Endothelial cell of umbilical vein (primary cell): ENCODE measurements around the gene XRN1. TPM values are rescaled to one million over a fixed set of nuclear protein-coding genes. Genes with fewer than 3 reads are reported as not detected.

Source experiments
- BruUV-seq: library from RNA; stranded (reverse); fragments of 400-500 nt; replicated peaks from 2 replicates; lab custom pipeline; 2021; lab: Mats Ljungman, UMichigan
- CTCF ChIA-PET: fragments of 300-600, 350-600 bp; sonication (Branson Sonifier 250); formaldehyde crosslinking; loops from one replicate; lab custom pipeline; 2021; ENCODE audit warnings: antibody characterized with exemption, inconsistent platforms; lab: Charles Lee
- POLR2A ChIA-PET: fragments of 300-600, 350-600 bp; sonication (Branson Sonifier 250); formaldehyde crosslinking; loops from one replicate; lab custom pipeline; 2021; ENCODE audit warnings: antibody characterized with exemption, inconsistent platforms; lab: Charles Lee
- DNase-seq: peaks from one replicate; pipeline ENCODE4 v3.0.0-alpha.2; 2011; ENCODE audit warnings: low read depth, low spot score
- FAIRE-seq: peaks from 2 replicates; lab custom pipeline; 2011; peaks lifted over from hg19 to GRCh38; lab: Jason Lieb, UNC
- H2AFZ ChIP-seq: 2 replicates; pipeline ENCODE4 v1.6.0; 2012; ENCODE audit warnings: low read depth, low read length, control low read depth, inconsistent platforms
- H3K27ac ChIP-seq: 2 replicates; pipeline ENCODE4 v1.5.1; 2011; ENCODE audit warnings: low read depth, mild to moderate bottlenecking, control low read depth, low read length, moderate library complexity; ENCODE audit not compliant: insufficient read depth
- H3K27me3 ChIP-seq, 2 experiments: 2 replicates each; pipeline versions ENCODE4 v1.6.0 to v1.6.1; 2011; ENCODE audit warnings: low read length in 2 of 2, mixed read lengths in 1 of 2; ENCODE audit not compliant: control insufficient read depth in 2 of 2, insufficient read depth in 2 of 2
- H3K36me3 ChIP-seq, 2 experiments: 2 replicates in 1 of 2; 3 replicates in 1 of 2; pipeline ENCODE4 v1.5.1; 2011; ENCODE audit warnings: low read length in 2 of 2, mild to moderate bottlenecking in 1 of 2, moderate library complexity in 1 of 2; ENCODE audit not compliant: control insufficient read depth in 2 of 2, insufficient read depth in 2 of 2; ENCODE audit errors: extremely low read depth in 1 of 2
- H3K4me1 ChIP-seq: 3 replicates; pipeline ENCODE4 v1.5.1; 2011; ENCODE audit warnings: mild to moderate bottlenecking, low read length; ENCODE audit not compliant: control insufficient read depth, insufficient read depth; ENCODE audit errors: extremely low read depth
- H3K4me2 ChIP-seq: 2 replicates; pipeline ENCODE4 v1.6.1; 2011; ENCODE audit warnings: low read length, control low read depth, mixed read lengths; ENCODE audit not compliant: insufficient read depth
- H3K4me3 ChIP-seq, 3 experiments: fragments of 200-600 bp in 1 of 3; sonication (generic), shearing (Covaris generic) in 1 of 3; replicated peaks in 1 of 3; 2 replicates each; pipeline ENCODE4 v1.5.1; 2011 to 2016; ENCODE audit warnings: control low read depth in 3 of 3, low read length in 3 of 3, mild to moderate bottlenecking in 2 of 3, inconsistent platforms in 1 of 3, low read depth in 1 of 3, moderate library complexity in 1 of 3; ENCODE audit not compliant: insufficient read depth in 1 of 3
- H3K79me2 ChIP-seq: 2 replicates; pipeline ENCODE4 v1.6.0; 2012; ENCODE audit warnings: low read length, inconsistent platforms; ENCODE audit not compliant: control insufficient read depth, insufficient read depth
- H3K9ac ChIP-seq: replicated peaks from 2 replicates; pipeline ENCODE3; 2011; ENCODE audit warnings: low read length, control low read depth; ENCODE audit not compliant: insufficient read depth; ENCODE audit errors: extremely low read depth
- H3K9me1 ChIP-seq: replicated peaks from 3 replicates; pipeline ENCODE4 v1.6.0; 2011; ENCODE audit warnings: mild to moderate bottlenecking, low read length; ENCODE audit not compliant: control insufficient read depth, insufficient read depth; ENCODE audit errors: extremely low read depth
- H3K9me3 ChIP-seq: replicated peaks from 2 replicates; pipeline ENCODE4 v1.5.1; 2012; ENCODE audit warnings: low read length, inconsistent platforms; ENCODE audit not compliant: control insufficient read depth, insufficient read depth
- H4K20me1 ChIP-seq: replicated peaks from 2 replicates; pipeline ENCODE3; 2011; ENCODE audit warnings: mild to moderate bottlenecking, low read length; ENCODE audit not compliant: control insufficient read depth, insufficient read depth; ENCODE audit errors: extremely low read depth
- EZH2 ChIP-seq: IDR thresholded peaks from 2 replicates; pipeline ENCODE4 v1.6.1; 2012; ENCODE audit warnings: borderline replicate concordance, low read depth, mild to moderate bottlenecking, moderate library complexity, low read length, inconsistent platforms; ENCODE audit not compliant: severe bottlenecking
- FOS ChIP-seq: IDR thresholded peaks from 2 replicates; pipeline ENCODE4 v1.6.1; 2011; ENCODE audit warnings: mild to moderate bottlenecking, low read length, moderate library complexity, borderline replicate concordance; ENCODE audit not compliant: insufficient read depth
- GATA2 ChIP-seq: IDR thresholded peaks from 2 replicates; pipeline ENCODE4 v1.7.0; 2011; ENCODE audit warnings: low read depth, mild to moderate bottlenecking, moderate library complexity, mixed read lengths, low read length; ENCODE audit not compliant: insufficient read length, insufficient read depth
- JUN ChIP-seq: IDR thresholded peaks from 2 replicates; pipeline ENCODE4 v1.6.1; 2011; ENCODE audit warnings: borderline replicate concordance, low read depth; ENCODE audit not compliant: insufficient read length, insufficient read depth
- MYC ChIP-seq: IDR thresholded peaks from one replicate; pipeline ENCODE4 v1.6.1; 2011; ENCODE audit warnings: mild to moderate bottlenecking, low read depth, low read length
- POLR2A ChIP-seq: IDR thresholded peaks from 2 replicates; pipeline ENCODE4 v1.6.1; 2012; ENCODE audit warnings: low read depth, mild to moderate bottlenecking, control low read depth, low read length
- POLR2AphosphoS5 ChIP-seq: IDR thresholded peaks from 2 replicates; pipeline ENCODE4 v1.6.1; 2012; ENCODE audit warnings: low read depth, mild to moderate bottlenecking, control low read depth, low read length, moderate library complexity; ENCODE audit not compliant: insufficient read depth
- dilution Hi-C: fragments of 300-500 bp; cut with MboI; formaldehyde crosslinking; loops from one replicate; pipeline ENCODE4 v1.15.0; 2019; ENCODE audit warnings: low sequenced_read_pairs; ENCODE audit not compliant: extremely low pct_ligation_motif_present
- intact Hi-C: fragments of 100-400 bp; cut with micrococcal nuclease; formaldehyde crosslinking; loops from one replicate; pipeline ENCODE4 v1.10.0; 2022
- polyA plus RNA-seq, 4 experiments: library from polyadenylated mRNA; depleted of rRNA in 3 of 4; stranded (reverse) in 3 of 4; unstranded in 1 of 4; fragments of >200 nt; gene quantifications; 2 replicates each; pipeline versions ENCODE4 v1.2.1 to v1.2.3, GENCODE V29; 2011 to 2012; ENCODE audit warnings: missing spikeins in 1 of 4
- total RNA-seq: library from RNA; stranded (reverse); gene quantifications from 2 replicates; pipeline ENCODE4 v1.2.3, GENCODE V29; 2021
- TF ChIP-seq, protein P1 (sequence below), 2 donors: IDR thresholded peaks; 1 replicate in 1 of 2; 2 replicates in 1 of 2; pipeline ENCODE4 v1.5.1; 2011; ENCODE audit warnings: low read length in 2 of 2, mild to moderate bottlenecking in 2 of 2, moderate library complexity in 2 of 2, control low read depth in 1 of 2, inconsistent platforms in 1 of 2, low read depth in 1 of 2; ENCODE audit not compliant: insufficient read depth in 1 of 2; ENCODE audit errors: extremely low read depth in 1 of 2
- TF ChIP-seq, protein P2 (sequence below): IDR thresholded peaks from 2 replicates; pipeline ENCODE4 v1.6.1; 2011; ENCODE audit not compliant: insufficient read depth, insufficient read length

The XRN1 gene
- total and polyA plus RNA-seq, 2 donors (not counting 3 experiments of a cell fraction or from before 2014, with no cell fraction given), result 4.4 to 40.0 TPM

DNA sequence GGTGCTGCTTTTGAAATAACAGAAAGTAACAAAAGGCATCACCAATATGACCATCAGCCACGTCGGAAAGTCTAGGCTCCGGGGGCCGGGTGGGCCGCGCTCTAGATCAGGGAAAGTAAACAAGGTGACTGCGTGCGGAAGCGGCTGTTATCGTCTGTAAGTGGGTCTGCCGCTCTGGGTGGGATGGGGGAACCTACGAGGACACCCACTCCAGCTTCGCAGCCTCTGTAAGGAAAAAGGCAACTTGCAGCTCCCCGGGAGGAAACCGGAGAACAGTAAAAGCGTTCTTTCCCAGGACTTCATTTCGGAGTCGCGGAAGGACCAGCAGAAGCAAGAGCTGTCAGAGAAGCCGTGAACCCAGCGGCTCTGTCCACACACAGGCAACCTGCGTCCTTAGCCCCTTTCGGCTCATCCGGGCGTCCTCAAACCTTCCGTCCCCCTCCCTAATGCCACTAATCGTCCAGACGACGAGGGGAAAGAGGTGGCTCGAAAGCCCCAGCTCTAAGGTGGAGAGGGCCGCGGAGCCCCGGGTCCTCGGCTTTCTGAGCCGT, 461 bp downstream of the XRN1 start:
- peak; percentile 64 for DNase-seq
- TF ChIP-seq, protein P1, sequence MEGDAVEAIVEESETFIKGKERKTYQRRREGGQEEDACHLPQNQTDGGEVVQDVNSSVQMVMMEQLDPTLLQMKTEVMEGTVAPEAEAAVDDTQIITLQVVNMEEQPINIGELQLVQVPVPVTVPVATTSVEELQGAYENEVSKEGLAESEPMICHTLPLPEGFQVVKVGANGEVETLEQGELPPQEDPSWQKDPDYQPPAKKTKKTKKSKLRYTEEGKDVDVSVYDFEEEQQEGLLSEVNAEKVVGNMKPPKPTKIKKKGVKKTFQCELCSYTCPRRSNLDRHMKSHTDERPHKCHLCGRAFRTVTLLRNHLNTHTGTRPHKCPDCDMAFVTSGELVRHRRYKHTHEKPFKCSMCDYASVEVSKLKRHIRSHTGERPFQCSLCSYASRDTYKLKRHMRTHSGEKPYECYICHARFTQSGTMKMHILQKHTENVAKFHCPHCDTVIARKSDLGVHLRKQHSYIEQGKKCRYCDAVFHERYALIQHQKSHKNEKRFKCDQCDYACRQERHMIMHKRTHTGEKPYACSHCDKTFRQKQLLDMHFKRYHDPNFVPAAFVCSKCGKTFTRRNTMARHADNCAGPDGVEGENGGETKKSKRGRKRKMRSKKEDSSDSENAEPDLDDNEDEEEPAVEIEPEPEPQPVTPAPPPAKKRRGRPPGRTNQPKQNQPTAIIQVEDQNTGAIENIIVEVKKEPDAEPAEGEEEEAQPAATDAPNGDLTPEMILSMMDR (IDR thresholded peaks at IDR 0.05; ENCODE audit: extremely low read depth in 1 of 2, insufficient read depth in 1 of 2, low read depth in 1 of 2, low read length in 2 of 2), result no peak
- TF ChIP-seq FOS, result no peak
- TF ChIP-seq GATA2, result no peak
- TF ChIP-seq POLR2AphosphoS5, result no peak
- TF ChIP-seq JUN, result no peak
- no peak for TF ChIP-seq MYC
- no peak for TF ChIP-seq EZH2
- no peak for TF ChIP-seq POLR2A
- TF ChIP-seq, protein P2, sequence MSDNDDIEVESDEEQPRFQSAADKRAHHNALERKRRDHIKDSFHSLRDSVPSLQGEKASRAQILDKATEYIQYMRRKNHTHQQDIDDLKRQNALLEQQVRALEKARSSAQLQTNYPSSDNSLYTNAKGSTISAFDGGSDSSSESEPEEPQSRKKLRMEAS, result no peak
- Histone ChIP-seq H3K9me1 (no peaks in the 10 kb centered on the region), H3K27ac (peak overlapping the region; percentile 84), H3K9ac (peak overlapping the region; percentile 99), H3K79me2 (peaks cover 46% of the 10 kb centered on the region), H2AFZ (peak overlapping the region; percentile 67), H3K4me2 (peak overlapping the region; percentile 94), H4K20me1 (no peaks in the 10 kb centered on the region), H3K4me1 (peaks cover 20% of the 10 kb centered on the region), H3K27me3 (no peaks in the 10 kb centered on the region), H3K36me3 (peaks cover 0 to 11% of the 10 kb centered on the region in 2 experiments), H3K4me3 (peak overlapping the region; percentile 44 to 98 (median 83)), H3K9me3 (no peaks in the 10 kb centered on the region)
- FAIRE-seq, result peak; percentile 18
- POLR2A ChIA-PET, result no interaction called here
- CTCF ChIA-PET, result no interaction called here
- intact Hi-C loops (loop anchor here (1.0 to 10.0 kb wide), 3 partner anchors 28 to 557 kb away; partner anchors contain the start of genes PLS1 and U2SURP), dilution Hi-C loops (no loop called here)
- BruUV-seq, result TSS peak; percentile 53
